SK-N-SH treated with all-trans-retinoic acid at 6 μM for 48 hours (cell line): Measurements from ENCODE around the gene FBLN7.

Experiments used
- BACH2 ChIP-seq: fragments of 250-450 bp; sonication (Bioruptor Pico); IDR thresholded peaks from 2 replicates; pipeline ENCODE4 v1.9.0; 2021; ENCODE audit warnings: mild to moderate bottlenecking, borderline replicate concordance
- CSRNP3 ChIP-seq: fragments of 250-450 bp; sonication (Bioruptor Pico); IDR thresholded peaks from 2 replicates; pipeline ENCODE4 v1.5.1; 2021; ENCODE audit warnings: mild to moderate bottlenecking, moderate library complexity
- GLIS3 ChIP-seq: fragments of 250-450 bp; sonication (Bioruptor Pico); IDR thresholded peaks from 2 replicates; pipeline ENCODE4 v1.5.0; 2020; ENCODE audit warnings: mild to moderate bottlenecking, moderate library complexity
- PATZ1 ChIP-seq: fragments of 250-450 bp; sonication (Bioruptor Pico); IDR thresholded peaks from 2 replicates; pipeline ENCODE4 v1.8.0; 2020; ENCODE audit warnings: mild to moderate bottlenecking, moderate library complexity, borderline replicate concordance
- ZFP30 ChIP-seq: fragments of 450-650 bp; formaldehyde crosslinking; IDR thresholded peaks from 2 replicates; pipeline ENCODE4 v1.5.0; 2022; ENCODE audit warnings: mild to moderate bottlenecking, moderate library complexity
- ZNF565 ChIP-seq: fragments of 450-650 bp; formaldehyde crosslinking; conservative IDR thresholded peaks from 2 replicates; pipeline ENCODE4 v1.5.0; 2020; ENCODE audit warnings: low read depth, mild to moderate bottlenecking, moderate library complexity

DNA sequence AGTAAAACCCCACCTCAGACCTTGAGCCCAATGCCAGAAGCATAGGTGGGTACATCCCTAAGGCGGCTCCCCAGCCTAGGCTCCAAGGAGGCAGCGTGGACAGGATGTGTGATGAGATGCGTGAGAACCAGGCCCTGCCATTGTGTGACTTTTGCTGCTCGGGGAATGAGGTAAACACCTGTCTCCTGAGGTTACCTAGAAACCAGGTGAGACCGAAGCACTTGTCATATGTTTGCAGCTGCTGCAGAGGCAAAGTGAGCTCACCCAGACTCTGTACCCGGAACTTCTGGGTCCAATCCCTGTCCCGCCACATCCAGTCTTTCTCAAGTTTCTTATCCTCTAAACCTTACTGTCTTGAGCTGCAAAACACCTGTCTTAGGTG lies 3.4 kb downstream of the FBLN7 start:
- TF ChIP-seq CSRNP3 (CRISPR knock-in tag), result no peak
- TF ChIP-seq BACH2, result no peak
- no peak for TF ChIP-seq ZNF565 (CRISPR knock-in tag)
- no peak for TF ChIP-seq ZFP30
- TF ChIP-seq GLIS3 (CRISPR knock-in tag), result no peak
- no peak for TF ChIP-seq PATZ1 (CRISPR knock-in tag)
